Fibroblast of skin of left biceps (primary cell): Measurements from ENCODE around the gene PKP3.
A peak's percentile ranks its signal among the peaks of the same experiment; 100 is the strongest.

Experiments
- DNase-seq, 2 experiments: peaks; one replicate each; pipeline ENCODE4 v3.0.0-alpha.2; 2013; ENCODE audit warnings: low read depth in 2 of 2

Gene PKP3

GRCh38 chr11:444396-445144 lies 50.6 kb downstream of the PKP3 start:
- no peak for DNase-seq

DNA sequence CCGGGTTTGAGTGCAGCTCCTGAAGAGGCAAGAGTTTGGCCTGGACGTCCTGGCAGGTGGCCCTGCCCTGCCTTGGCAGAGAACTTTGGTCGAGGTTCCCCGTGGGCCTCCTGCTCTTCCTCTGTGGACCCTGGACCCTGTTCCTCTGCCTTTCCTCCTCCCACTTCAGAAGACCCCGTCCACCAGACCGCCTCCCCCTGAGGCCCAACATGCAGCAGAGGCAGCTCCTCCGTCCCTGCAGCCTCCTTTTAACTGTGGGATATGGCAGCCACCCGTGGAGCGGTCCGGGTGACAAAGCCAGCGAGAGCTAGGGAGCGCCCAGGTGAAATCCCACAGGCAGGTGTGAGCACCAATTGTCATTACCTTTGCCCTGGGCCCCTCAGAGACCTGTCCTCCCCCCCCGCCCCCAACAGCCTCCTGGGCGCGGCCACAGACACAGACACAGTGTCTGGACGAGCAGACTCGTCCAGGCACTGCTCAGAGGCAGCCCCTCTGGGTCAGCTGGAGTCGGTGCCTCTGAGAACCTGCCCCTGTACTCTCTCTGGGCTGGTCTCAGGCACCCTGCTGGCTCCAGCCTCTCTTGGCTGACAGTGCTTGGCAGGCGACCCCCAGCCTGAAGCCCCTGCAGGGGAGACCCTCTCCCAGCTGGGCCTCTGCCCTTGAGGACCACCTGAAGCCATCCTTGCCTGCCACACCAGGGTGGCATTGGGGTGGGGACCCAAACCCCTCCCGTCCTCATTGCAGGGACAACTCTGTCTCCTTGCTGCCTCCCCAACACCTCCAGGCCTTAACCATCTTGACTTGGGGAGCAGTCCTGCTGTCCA lies 52.0 kb downstream of the PKP3 start:
- DNase-seq, result no peak

DNA sequence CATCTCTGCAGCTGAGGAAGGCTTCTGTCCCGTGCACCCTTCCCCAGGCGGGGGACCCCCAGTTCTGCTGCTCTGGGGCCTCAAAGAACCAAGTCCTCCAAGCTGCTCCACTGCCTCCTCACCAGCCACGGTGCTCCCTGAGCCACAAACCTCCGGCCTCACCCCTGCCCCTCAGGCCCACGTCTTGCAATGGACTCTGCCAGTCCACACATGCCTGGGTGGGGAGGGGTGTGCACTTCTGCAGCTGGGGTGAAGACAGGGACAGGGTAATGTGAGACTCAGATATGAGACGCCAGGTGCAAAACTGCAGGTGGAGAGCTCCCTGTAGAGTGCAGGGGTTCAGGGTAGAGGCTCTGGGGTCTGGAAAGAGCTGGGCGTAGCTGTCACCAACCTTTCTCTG lies 52.9 kb downstream of the PKP3 start:
- DNase-seq, result no peak

GRCh38 chr11:447923-448731 lies 54.1 kb downstream of the PKP3 start:
- peak; percentile 71 to 75 for DNase-seq

- peak; percentile 71 to 75 for DNase-seq
Measured at GRCh38 chr11:449889-450808, 56.1 kb downstream of the PKP3 start, which contains the start of gene PTDSS2. TSS of gene PTDSS2 (plus strand) at chr11:450279. CDS start at chr11:450456, 177 bp downstream.

DNA sequence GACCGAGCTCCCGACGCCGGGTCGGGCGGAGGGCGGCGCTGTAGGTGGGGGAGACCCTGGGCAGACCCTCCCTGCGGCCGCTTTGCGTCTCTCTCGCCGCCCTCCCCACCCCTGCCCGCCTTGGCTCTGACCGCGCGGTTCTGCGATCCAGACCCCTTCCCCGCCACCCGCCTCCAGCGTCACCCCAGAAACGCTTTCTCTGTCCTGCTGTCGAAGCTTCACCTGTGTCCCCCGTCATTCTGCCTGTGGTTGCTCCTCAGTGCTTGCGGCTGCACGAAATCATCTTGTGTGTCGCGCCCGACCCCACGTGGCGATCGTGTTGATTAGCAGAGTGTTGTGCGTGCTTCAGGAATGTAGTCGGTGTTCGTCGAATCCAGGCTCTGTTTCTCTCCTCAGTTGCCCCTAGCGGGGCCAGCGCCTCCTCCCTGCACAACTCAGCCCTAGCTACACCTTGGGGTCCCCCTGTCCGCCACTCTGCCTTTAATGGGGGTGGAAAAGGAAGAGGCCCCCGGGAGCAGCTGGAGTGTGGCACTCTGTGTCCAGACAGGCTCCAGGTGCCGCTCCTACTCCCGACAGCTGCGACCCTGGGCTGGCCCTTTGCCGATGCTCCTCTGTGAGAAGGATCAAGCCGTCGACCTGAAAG lies 56.9 kb downstream of the PKP3 start:
- DNase-seq, result no peak

GRCh38 chr11:451738-452137 lies 57.7 kb downstream of the PKP3 start:
- DNase-seq, result no peak

- DNase-seq, result no peak
Measured at GRCh38 chr11:452203-452744, 58.3 kb downstream of the PKP3 start.

GRCh38 chr11:452916-453527 lies 59.0 kb downstream of the PKP3 start:
- DNase-seq, result no peak

- DNase-seq, result no peak
Measured at GRCh38 chr11:453564-453963, 59.6 kb downstream of the PKP3 start.

GRCh38 chr11:454043-454442 lies 60.0 kb downstream of the PKP3 start:
- DNase-seq, result no peak
